ENCODE results near the gene SLC16A1.
"Not testable (repeated sequence)": the region's sequence is repeated elsewhere in the genome, so short reads cannot be mapped to it uniquely, and the experiment has no call there.

The SLC16A1 gene

GRCh38 chr1:112955773-112956543 lies at the start of gene SLC16A1:
SLC16A1 (minus strand) TSS chr1:112956196; CDS start chr1:112929308, 26,888 bp downstream.
- DNase-seq (ENCODE audit: low spot score) = peak; percentile 99

GRCh38 chr1:113003751-113004690 lies 48.0 kb upstream of the SLC16A1 start:
- DNase-seq (ENCODE audit: low spot score) = no peak

- no peak for DNase-seq (ENCODE audit: low spot score)
Observed at GRCh38 chr1:113002297-113002696, 46.3 kb upstream of the SLC16A1 start.

- DNase-seq (ENCODE audit: low spot score) = peak; percentile 85
Observed at GRCh38 chr1:112998592-112999235, 42.7 kb upstream of the SLC16A1 start.

GRCh38 chr1:112997781-112998180 lies 41.8 kb upstream of the SLC16A1 start:
- DNase-seq (ENCODE audit: low spot score) = peak; percentile 28

GRCh38 chr1:112995890-112996289 lies 39.9 kb upstream of the SLC16A1 start:
- no peak for DNase-seq (ENCODE audit: low spot score)

- not testable (repeated sequence) for DNase-seq (ENCODE audit: low spot score)
Observed at GRCh38 chr1:112995021-112995420, 39.0 kb upstream of the SLC16A1 start.

- no peak for DNase-seq (ENCODE audit: low spot score)
Observed at GRCh38 chr1:112992780-112993179, 36.8 kb upstream of the SLC16A1 start.

- DNase-seq (ENCODE audit: low spot score) = no peak
Observed at GRCh38 chr1:112991402-112992120, 35.6 kb upstream of the SLC16A1 start.

- DNase-seq (ENCODE audit: low spot score) = no peak
Observed at GRCh38 chr1:112990271-112990670, 34.3 kb upstream of the SLC16A1 start.

- no peak for DNase-seq (ENCODE audit: low spot score)
Observed at GRCh38 chr1:112988367-112988766, 32.4 kb upstream of the SLC16A1 start.

- DNase-seq (ENCODE audit: low spot score) = no peak
Observed at GRCh38 chr1:112985123-112985522, 29.1 kb upstream of the SLC16A1 start.

GRCh38 chr1:112983537-112984131 lies 27.6 kb upstream of the SLC16A1 start:
- DNase-seq (ENCODE audit: low spot score) = no peak

- no peak for DNase-seq (ENCODE audit: low spot score)
Observed at GRCh38 chr1:112982853-112983536, 27.0 kb upstream of the SLC16A1 start.

GRCh38 chr1:112982328-112982727 lies 26.3 kb upstream of the SLC16A1 start:
- no peak for DNase-seq (ENCODE audit: low spot score)

GRCh38 chr1:112981834-112982233 lies 25.8 kb upstream of the SLC16A1 start:
- not testable (repeated sequence) for DNase-seq (ENCODE audit: low spot score)

GRCh38 chr1:112981426-112981825 lies 25.4 kb upstream of the SLC16A1 start:
- no peak for DNase-seq (ENCODE audit: low spot score)

- DNase-seq (ENCODE audit: low spot score) = no peak
Observed at GRCh38 chr1:112975336-112975735, 19.3 kb upstream of the SLC16A1 start.

- DNase-seq (ENCODE audit: low spot score) = no peak
Observed at GRCh38 chr1:112974646-112975045, 18.6 kb upstream of the SLC16A1 start.

- no peak for DNase-seq (ENCODE audit: low spot score)
Observed at GRCh38 chr1:112973788-112974187, 17.8 kb upstream of the SLC16A1 start.

- no peak for DNase-seq (ENCODE audit: low spot score)
Observed at GRCh38 chr1:112971006-112971405, 15.0 kb upstream of the SLC16A1 start.

Data from AG20443 (cell line).